Stimulated activated CD8-positive, alpha-beta memory T cell treated with anti-CD3 and anti-CD28 coated beads, Interleukin-2, amount 100 ng/mL, for 48 hours (primary cell): Measurements from ENCODE around the gene INAVA.
"Not testable (repeated sequence)": the region's sequence is repeated elsewhere in the genome, so short reads cannot be mapped to it uniquely, and the experiment has no call there.

ENCODE experiments used
- DNase-seq, 2 donors: peaks; one replicate each; pipeline ENCODE4 v3.0.0-alpha.2; 2020; ENCODE audit warnings: low read depth in 2 of 2

Gene INAVA

DNA sequence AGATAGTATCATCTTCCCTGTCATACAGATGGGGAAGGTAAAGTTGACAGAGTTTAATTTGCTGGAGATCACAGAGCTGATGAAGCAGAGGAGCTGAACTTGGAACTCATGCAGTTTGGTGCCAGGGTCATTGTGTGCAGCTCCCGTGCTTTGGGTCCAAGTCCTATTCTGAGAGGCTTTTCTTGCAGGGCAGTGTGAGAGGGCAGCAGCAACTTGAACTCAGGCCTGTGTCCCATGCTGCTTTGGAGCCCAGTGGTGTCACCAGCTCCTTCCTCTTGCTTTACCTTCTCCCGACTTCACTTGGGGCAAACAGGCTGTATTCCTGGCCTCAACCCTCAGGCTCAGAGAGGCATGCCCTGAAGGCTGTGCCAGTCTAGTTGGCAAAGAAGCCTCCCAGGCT, 24.7 kb downstream of the INAVA start:
- DNase-seq = no peak

DNA sequence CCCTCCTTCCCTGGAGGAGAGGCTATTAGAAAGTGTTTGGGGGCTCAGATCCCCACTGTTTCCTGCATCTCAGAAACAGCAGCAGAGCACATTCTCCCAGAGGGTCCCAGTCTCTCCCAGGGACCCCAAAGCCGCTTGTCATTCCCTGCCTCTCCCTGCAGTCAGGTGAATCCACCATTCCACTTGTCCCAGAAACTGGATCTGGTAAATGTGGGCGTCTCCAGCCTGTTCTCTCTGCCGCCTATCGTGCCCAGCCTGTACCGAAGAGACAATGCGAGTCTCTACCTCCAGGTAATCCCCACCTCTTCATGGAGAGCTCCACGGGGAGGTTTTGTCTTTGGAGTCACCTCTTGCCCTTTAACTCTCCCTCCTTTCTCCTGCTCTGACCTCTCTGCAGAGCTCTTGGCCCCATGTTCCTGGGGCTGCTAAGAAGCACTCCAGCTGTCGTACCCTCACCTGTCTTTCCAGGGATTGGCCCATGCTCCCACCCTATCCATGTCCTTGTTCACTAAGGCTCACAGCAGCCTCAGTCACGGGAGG, 26.9 kb downstream of the INAVA start:
- DNase-seq = no peak

DNA sequence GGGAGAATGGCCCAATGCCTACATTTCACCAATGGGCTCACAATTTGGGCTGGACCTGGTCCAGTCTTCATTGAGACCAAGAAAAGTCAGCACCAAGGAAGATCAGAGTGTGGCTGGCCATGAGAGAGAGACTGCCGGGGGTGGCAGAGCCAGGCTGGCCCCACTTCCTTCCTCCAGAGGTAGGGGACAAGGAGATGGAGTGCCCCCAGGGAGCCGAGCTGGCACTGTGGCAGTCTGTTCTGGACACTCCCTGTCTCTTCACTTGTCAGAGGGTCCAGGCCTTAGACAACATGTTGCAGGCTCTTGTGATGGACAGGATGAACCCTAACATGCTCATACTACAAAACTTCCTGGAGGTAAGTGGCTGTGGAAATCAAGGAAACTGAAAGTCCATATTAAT, 27.7 kb downstream of the INAVA start:
- no peak for DNase-seq

DNA sequence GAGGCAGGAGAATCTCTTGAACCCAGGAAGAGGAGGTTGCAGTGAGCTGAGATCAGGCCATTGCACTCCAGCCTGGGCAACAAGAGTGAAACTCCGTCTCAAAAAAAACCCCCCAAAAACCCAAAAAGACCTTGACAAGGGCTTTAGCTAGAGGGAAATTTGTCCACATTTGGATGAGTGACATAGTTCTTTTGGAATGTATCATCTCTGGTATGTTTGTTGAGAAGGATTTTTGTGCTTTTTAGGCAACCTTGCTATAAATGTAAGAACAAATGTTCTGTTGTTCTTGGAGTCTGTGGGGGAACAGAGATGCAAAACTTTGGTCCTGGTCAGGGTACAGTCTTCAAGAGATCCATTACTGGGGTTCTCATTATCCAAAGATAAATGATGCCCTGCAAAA, 28.9 kb downstream of the INAVA start:
- no peak for DNase-seq

DNA sequence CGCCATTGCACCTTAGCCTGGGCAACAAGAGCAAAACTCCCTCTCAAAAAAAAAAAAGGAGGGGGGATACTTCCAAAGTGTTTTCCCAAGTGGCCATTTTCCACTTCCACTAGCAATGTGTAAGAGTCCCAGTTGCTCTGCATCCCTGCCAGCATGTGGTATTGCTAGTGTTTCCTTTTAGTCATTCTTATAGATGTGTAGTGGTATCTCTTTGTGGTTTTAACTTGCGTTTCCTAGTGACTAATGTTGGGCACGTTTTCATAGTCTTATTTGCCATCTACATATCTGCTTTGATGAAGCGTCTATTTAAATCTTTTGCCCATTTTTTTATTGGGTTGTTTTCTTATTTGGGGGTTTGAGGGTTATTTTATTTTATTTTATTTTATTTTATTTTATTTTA, 31.1 kb downstream of the INAVA start:
- DNase-seq = no peak

DNA sequence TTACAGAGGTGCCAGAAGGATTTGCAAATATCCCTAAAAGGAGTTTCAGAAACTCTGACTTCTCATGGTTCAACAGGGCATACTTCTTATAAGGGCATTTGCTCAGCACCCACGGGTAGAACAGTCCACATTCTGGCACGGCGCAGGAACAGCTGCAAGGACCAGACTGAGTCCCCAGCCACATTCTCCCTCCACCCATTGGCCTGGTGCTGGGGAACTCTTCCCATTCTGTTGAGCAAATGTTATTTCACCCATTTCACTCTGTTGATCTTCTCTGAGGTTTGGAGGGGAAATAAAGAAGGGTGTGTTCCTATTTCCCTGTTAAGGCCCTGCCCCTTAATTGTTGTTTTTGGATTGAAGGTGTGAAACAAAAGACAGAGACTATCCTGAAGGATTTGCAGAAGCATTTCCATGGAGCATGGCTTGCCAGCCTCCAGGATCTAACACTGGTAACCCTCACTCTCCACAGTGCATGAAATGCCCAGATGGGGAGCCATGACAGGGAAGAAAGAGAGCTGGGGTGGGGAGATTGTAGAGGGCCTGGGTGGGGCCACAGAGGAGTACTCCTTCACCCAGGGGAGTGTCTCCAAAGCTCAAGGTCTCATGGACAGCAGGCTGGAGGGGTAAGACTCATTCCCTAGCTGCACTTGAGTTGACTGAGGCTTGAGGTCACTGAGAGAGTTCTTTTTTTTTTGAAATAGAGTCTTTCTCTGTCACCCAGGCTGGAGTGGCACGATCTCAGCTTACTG, 35.0 kb downstream of the INAVA start:
- no peak for DNase-seq

DNA sequence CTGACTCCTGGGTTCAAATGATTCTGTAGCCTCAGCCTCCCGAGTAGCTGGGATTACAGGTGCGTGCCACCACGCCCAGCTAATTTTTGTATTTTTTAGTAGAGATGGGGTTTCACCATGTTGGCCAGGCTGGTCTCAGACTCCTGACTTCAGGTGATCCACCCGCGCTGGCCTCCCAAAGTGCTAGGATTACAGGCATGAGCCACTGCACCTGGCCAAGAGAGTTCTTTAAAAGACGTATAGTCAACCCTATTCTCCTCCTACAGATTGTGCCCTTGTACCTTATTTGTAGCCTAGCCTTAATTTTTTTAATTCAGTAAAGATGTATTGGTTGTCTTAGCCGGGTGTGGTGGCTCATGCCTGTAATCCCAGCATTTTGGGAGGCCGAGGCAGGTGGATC, 35.6 kb downstream of the INAVA start:
- not testable (repeated sequence) for DNase-seq

DNA sequence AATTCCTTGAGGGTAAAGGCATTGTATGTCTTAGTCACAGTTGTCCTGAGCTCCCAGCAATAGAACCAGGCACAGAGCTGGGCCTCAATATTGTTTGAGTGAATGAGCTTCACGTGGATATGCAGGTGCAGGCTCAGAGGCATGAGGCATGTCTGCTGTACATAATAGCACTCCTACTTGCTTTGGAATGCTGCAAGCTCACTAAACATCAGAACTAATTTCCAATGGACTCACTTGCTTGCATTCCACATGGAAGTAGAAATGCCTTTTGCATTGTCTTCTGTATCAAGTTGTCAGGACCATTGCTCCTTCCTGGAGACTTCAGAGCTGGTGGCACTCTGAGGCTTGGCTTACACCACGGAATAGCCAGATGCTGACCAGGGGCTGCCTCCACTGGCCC, 37.1 kb downstream of the INAVA start:
- no peak for DNase-seq

DNA sequence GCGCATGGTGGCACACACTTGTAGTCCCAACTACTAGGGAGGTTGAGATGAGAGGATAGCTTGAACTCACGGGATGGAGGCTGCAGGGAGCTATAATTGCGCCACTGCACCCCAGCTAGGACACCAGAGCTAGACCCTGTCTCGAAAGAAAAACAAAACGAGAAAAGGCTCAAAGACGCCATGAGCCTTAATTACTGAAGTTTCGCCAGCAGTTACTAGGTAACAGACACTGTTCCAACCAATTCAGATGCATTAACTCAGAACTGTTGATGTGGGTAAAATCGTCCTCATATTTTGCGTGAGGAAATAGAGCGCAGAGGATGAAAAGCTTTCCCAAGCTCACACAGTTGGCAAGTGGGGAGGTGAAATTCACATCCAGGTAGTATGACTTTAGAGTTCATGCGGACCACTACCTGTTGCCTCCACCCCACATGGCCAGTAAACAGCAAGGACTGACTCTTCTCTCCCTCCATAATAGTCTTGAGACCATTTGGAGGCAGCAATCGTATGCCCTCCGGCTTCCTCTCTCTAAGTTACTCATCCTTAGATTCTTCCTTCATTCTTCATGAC, 40.1 kb downstream of the INAVA start:
- no peak for DNase-seq

DNA sequence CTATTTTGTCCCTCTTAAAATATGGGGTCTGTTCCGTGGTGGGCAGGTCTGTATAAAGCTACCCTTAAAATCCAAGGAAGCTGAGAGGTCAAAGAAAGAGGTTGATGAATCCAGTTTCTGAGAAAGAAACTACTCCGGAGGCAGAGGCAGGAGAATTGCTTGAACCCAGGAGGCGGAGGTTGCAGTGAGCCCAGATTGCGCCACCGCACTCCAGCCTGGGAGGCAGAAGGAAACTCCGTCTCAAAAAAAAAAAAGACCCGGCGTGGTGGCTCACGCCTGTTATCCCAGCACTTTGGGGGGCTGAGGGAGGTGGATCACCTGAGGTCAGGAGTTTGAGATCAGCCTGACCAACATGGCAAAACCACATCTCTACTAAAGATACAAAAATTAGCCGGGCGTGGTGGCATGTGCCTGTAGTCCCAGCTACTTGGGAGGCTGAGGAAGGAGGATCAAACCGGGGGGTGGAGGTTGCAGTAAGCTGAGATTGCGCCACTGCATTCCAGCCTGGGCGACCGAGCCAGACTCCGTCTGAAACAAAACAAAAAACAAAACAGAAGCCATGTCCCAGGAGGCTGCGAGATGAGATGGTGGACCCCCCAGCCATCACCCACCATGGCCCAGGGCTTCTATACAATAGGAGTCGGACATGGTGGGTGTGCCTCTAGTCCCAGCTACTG, 40.7 kb downstream of the INAVA start:
- DNase-seq = not testable (repeated sequence)

DNA sequence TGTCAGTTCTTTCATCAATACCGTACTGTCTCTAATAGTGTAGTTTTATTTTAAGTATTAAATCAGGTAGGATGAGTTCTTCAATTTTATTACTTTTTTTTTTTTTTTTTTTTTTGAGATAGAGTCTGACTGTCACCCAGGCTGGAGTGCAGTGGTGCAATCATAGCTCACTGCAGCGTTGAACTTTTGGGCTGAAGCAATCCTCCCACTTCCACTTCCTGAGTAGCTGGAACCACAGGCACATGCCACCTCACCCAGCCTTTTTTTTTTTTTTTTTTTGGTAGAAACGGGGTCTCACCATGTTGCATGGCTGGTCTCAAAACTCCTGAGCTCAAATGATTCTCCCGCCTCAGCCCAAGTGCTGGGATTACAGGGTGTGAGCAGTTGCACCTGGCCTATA, 44.3 kb downstream of the INAVA start:
- DNase-seq = no peak

DNA sequence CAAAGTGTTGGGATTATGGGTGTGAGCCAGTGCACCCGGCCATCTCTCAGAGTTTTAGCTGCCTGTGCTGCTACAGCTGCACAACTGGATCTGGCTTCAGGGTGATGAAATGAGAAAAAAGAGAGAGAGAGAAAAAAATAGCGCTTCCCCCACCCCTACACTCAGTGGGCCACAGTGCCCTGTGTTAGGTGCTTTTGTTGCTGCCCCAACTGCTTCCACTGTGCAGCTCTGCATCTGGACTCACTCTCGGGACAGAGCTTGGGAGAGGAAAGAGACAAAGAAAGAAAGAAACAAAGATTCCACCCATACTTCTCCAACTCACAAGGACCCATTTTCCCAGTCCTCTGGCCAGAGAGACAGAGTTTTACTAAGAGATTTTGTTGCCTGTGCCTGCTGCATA, 50.4 kb downstream of the INAVA start:
- no peak for DNase-seq

DNA sequence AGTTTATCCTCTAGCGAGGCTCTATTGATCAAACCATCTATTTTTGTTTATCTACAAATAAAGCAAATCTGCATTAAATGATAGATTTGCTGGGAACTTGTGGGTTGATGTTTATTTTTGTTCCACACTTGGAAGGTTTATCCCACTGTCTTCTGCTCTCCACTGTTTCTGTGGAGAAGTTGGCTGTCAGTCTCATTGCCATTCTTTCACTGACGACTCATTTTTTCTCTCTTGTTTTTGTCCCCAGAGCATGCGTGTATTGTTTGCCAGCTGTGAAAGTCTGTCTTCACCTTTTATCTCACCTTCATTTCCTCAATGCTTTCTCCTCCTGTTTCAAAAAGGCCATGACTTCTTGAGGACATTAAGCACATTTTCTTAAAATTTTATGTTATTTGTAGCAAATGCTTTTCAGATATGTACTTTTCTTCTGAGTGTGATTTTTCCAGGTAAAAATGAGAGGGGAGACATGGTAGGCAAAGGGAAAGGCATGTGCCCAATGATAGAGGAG, 52.4 kb downstream of the INAVA start:
- DNase-seq = no peak

DNA sequence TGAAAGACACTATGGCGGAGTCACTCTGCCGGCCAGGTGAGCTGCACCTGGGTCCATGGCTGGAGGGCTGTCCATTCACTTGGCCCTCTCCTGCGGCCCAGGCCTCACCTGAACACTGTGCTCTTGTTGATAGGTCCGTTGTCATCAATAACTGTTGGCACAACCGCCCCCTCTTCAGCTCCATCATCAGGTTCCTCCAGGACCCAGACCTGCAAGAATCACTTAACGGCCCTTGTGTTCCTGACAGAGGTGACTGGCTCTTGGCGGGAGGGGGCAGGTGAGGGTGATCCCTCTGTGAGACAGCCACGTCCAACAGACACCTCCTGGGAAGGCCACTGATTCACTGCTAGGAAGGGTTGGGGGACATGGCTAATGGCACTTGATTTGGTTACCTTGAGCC, 54.9 kb downstream of the INAVA start:
- no peak for DNase-seq

DNA sequence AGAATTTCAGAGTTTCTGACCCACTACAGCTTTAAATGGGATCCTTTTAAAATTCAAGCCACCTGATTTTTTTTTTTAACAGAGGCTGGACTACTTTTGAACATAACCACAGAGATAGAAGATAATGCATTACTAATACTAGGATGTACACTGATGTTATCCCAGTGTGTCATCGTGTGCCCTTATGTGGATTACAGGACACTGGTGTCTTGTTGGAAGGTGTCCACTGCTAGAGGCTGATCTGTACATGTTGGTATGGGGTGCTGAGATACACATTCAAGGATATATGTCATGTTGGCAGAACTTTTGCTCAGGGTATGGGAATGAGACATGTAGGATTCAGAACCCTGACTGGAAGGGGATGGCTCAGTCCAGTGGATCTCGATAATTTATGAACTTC, 56.3 kb downstream of the INAVA start:
- no peak for DNase-seq

DNA sequence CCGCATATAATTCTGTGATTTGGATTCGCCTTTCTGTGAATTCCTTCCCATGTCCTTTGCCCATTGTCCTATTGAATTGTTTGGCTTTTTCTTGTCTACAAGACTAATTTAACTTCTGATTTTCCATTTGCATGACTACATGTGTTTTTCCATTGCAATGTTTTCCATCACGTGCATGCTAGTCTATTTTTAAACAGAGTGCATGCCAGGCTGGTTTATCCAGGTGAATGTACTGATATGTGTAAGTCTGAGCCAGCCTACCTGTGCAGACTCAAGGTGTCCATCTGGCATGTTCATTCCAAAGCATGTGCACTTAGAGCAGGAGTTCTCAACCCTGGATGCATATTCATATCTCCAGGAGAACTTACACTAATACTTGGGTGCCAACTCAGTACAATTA, 59.7 kb downstream of the INAVA start:
- no peak for DNase-seq

DNA sequence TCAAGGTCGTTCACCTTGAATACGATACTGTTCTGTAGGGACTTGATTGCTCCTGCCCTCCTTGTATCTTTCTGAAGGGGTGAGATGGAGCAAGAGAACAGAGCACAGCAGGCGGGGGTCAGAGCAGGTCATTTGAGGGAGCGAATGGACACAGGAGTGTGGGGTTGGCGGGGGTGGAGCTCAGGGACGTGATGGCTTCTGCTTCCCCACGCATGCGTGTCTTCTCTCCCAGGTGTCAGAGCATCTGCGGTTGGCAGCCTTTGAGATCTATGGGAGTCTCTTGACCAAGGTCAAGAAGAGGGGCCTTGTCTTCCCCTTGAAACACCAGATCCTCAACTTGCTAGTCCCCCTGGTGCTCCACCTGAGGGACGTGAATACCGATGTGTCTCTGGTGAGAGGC, 63.9 kb downstream of the INAVA start:
- DNase-seq = no peak

DNA sequence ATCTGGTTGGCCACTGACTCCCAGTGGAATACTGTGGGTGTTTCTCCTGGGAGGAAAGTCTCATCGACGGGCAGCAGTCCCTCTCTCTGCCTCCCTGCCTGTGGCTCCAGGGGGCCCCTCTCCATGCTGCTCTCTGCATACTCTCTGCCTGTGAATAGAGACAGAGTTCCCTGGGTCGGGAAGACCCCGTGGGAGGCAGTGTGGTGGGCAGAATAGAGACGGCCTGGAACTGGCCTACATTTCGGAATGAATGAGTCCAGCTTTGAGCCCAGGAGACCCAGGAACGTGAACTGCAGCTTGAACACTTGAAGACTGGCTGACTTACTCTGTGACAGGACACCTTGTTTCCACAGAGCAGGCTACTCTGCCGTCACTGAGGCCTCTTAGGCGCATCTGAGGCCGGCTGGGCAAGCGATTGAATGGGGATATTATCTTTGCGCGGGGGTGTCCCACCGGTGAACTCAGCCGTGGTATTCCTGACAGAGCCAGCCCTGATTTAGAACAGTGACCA, 64.8 kb downstream of the INAVA start:
- DNase-seq = no peak

DNA sequence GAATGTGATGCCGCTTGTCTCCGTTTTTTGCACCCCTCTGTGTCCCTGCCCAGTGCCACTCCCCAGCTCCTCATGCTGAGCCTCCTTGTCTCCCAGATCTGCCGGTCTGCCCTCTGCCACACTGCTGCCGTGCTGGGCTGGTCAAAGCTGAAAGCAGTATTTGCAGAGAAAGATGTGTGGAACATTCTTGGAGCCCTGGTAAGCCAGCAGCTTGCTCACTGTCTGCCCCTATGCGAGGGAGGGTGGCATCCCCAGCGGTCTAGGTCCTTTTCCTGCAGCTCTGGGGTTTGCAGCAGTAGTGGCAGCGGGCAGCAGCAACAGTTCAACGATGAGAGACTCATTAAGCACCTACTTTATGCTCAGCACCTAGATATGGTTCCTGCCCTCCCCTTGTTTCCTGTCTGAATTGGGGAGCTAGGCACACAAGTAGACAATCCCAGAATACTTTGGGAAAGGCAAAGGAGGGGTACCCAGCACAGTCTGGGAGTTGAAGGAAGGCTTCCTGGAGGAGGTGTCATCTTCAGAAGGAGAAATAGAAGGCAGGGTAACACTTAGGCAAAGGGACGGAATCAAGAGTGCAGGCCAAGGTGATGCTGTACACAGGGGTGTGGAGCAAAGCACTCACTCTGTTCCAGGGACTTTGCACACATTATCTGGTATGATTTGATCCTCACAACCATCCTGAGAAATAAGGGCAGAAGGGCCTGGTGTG, 65.7 kb downstream of the INAVA start:
- no peak for DNase-seq

DNA sequence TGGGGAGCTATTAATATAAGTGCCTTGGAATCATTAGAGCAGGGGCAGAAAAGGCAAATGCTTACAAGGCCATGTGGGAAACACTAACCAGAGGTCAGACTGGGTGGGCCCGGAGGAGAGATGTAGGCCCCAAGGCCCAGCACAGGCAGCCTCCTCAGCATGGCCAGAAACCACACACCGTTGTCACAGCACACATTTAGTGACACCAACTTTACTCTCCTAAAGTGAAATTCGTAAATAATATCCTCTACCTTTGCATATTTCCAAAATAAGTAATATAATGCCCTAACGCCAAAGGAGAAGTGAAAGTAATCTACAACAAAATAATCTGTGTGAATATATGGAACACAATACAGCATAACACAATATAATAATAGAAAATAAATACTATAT, 66.2 kb downstream of the INAVA start:
- no peak for DNase-seq

DNA sequence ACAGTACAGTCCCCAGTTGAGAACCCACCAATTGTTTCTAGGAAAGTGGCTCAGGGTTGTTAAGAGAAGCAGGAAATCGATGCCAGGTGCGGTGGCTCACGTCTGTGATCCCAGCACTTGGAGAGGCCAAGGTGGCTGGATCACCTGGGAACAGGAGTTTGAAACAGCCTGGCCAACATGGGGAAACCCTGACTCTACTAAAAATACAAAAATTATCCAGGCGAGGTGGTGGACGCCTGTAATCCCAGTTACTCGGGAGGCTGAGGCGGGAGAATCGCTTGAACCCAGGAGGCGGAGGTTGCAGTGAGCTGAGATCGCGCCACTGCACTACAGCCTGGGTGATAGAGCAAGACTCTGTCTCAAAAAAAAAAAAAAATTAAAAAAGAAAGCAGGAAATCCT, 67.5 kb downstream of the INAVA start:
- not testable (repeated sequence) for DNase-seq

DNA sequence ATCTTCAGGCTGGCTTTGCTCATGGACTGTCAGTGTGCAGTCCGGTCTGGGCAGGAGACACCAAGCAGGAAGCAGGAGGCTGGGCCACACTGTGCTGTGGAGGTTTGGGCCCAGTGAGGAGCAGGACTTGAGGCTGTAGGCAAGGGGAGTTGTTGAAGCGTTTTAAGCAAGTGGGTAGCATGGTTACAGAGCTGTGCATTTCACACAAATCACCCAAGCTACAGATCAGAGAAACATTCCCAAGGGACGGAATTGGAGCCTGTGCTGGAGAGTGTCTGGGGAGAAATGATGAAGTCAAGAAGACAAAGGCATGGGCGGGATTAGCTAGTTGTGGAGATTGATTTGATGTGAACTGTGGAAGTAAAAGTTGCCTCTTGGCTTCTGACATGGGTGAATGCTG, 67.9 kb downstream of the INAVA start:
- no peak for DNase-seq
